ENCODE measurements around the gene PARD6A.
A peak's percentile ranks its signal among the peaks of the same experiment; 100 is the strongest.
"Not testable (repeated sequence)": the region's sequence is repeated elsewhere in the genome, so short reads cannot be mapped to it uniquely, and the experiment has no call there.

The PARD6A gene

GRCh38 chr16:67667817-67668494 lies 7.2 kb downstream of the PARD6A start:
- peak; percentile 79 for DNase-seq

- no peak for DNase-seq
Observed at GRCh38 chr16:67668495-67669157, 7.9 kb downstream of the PARD6A start.

GRCh38 chr16:67669499-67670101 lies 8.8 kb downstream of the PARD6A start:
- DNase-seq, result no peak

- DNase-seq, result no peak
Observed at GRCh38 chr16:67672306-67672705, 11.5 kb downstream of the PARD6A start.

- DNase-seq, result peak; percentile 48
Observed at GRCh38 chr16:67672739-67673662, 12.2 kb downstream of the PARD6A start.

GRCh38 chr16:67673712-67674580 lies 13.2 kb downstream of the PARD6A start:
- no peak for DNase-seq

- DNase-seq, result no peak
Observed at GRCh38 chr16:67674851-67675578, 14.3 kb downstream of the PARD6A start.

GRCh38 chr16:67675579-67675935 lies 14.8 kb downstream of the PARD6A start:
- no peak for DNase-seq

- no peak for DNase-seq
Observed at GRCh38 chr16:67675999-67676398, 15.2 kb downstream of the PARD6A start.

GRCh38 chr16:67676516-67676915 lies 15.8 kb downstream of the PARD6A start:
- no peak for DNase-seq

GRCh38 chr16:67676939-67677338 lies 16.2 kb downstream of the PARD6A start:
- no peak for DNase-seq

GRCh38 chr16:67677712-67678111 lies 17.0 kb downstream of the PARD6A start:
- no peak for DNase-seq

GRCh38 chr16:67678354-67679023 lies 17.7 kb downstream of the PARD6A start:
- DNase-seq, result no peak

- DNase-seq, result no peak
Observed at GRCh38 chr16:67679935-67680897, 19.5 kb downstream of the PARD6A start.

- DNase-seq, result no peak
Observed at GRCh38 chr16:67683767-67684166, 23.0 kb downstream of the PARD6A start.

GRCh38 chr16:67685388-67686112 lies 24.8 kb downstream of the PARD6A start:
- no peak for DNase-seq

GRCh38 chr16:67693517-67694285 lies 32.9 kb downstream of the PARD6A start:
- DNase-seq, result not testable (repeated sequence)

GRCh38 chr16:67694611-67695010 lies 33.9 kb downstream of the PARD6A start:
- DNase-seq, result no peak
